HTERT RPE-1 (cell line): ENCODE measurements around the gene TNNT2.

Experiments
- in situ Hi-C: fragments of 300-500 bp; cut with MboI; formaldehyde crosslinking; loops from 4 replicates; pipeline ENCODE4 v1.14.3; 2020; ENCODE audit warnings: low sequenced_read_pairs

Gene TNNT2

DNA sequence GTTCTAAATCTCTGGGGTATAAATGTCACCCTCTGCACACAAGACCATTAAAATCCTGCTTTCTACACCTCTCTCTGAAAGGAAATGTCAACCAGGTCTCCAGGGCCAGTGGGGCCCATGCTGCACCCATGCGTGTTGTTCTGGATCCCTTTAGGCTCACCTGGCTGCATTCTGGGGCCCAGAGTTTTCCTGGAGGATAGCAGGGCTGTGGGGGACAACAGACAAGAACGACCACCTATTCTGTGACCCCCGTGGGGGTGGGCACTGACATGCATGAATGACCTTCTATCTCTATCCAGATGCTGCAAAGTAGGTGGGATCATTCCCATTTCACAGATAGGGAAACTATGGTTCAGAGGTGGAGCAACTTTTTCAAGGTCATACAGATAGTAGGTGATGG lies 41.6 kb downstream of the TNNT2 start:
- in situ Hi-C loops = no loop called here

DNA sequence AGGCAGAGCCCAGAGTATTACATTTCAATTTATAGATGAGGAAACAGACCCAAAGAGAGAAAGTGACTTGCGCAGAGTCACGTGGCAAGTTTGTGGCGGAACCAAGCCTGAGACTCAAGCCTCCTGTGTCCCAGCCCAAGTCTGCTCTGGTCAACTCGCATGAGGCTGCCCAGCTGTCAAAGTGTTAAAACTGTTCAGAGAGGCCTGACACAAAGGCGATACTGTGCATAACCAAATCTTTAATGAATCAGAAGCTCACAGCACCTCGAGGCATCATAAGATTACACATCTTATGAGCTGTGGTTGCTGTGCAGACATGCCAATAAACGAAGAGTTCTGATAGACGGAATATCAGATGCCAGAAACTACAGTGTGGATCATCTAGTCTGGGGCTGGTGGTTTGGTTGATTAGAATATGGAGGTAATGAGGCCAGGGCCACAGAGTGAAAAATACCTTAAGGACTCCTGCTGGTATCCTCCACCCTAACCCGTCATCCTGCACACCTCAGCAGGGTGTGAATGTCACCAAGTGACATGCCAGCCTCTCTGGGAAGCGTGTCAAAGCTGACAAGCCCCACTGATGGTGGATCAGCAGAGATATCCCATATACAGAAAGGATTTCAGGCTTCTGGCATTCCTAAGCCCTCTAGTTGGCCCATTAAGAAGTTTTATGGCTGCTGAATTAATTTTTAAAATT lies 42.2 kb downstream of the TNNT2 start:
- in situ Hi-C loops = no loop called here

- in situ Hi-C loops = no loop called here
Measured at GRCh38 chr1:201334325-201335173, 42.9 kb downstream of the TNNT2 start.

DNA sequence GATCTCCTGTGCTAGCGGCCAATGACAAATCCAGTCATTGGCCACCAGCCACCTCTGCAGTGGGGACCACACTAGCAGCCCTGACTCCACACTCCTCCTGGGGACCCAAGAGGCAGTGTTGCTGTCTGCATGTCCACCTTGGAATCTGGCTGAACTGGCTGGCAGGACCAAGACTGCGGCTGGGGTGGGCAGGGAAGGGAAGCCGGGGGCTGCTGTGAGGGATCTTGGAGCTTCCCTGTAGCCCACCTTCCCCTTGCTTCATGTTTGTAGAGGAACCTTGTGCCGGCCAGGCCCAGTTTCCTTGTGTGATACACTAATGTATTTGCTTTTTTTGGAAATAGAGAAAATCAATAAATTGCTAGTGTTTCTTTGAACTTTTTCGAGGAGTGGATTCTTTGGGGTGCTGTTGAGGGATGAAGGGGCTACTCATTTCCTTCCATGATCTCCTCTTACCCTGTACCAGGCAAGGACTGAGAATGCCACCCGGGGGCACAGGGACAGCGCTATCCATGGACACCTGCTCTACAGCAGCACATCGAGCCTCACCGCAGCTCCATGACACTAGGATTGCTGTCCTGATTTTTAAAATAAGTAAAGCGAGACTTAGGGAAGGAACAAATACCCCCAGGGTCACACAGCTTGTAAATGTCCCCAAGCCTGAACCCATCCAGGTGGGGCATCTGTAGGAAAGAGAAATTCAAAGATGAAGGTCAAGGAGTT lies 44.7 kb downstream of the TNNT2 start:
- in situ Hi-C loops = no loop called here

GRCh38 chr1:201332021-201332420 lies 45.5 kb downstream of the TNNT2 start:
- in situ Hi-C loops = no loop called here

GRCh38 chr1:201331166-201331565 lies 46.3 kb downstream of the TNNT2 start:
- in situ Hi-C loops = no loop called here

- in situ Hi-C loops = no loop called here
Measured at GRCh38 chr1:201330541-201330940, 46.9 kb downstream of the TNNT2 start.

DNA sequence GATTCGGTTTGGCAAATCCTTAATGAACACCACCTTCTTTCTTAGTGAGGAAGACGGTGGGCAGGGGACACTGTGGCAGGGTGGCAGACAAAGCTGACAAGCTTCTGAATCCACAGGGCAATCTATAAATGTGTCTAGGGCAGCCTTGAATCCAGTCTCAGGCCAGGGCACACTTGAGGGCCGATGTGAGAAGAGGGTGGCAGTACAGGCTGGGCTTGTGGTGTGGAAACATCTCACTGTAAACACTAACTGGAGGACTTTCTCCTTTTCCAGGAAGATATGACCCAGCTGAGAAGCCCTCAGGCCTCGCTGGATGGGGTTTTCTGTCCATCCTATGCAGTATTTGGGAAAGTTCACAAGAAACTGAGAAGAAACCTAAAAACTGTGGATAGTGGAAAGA lies 47.7 kb downstream of the TNNT2 start:
- in situ Hi-C loops = no loop called here

DNA sequence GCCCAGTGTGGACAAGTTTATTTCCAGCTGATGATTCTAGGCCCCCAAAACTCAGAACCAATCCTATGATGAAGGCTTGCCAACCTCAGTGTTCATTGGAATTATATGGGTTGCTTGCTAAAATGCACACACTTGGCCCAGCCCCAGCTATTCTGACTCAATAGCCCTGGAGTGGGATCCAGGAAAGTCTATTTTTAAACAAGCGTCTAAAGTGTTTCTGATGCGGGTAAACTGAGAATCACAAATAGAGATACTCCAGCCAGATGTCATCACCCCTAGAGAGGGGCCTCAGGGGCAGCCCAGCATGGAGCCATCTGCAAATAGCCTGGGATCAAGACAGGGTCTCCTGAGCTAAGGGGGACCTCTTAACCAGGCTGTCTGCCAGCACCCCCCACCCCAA lies 48.2 kb downstream of the TNNT2 start:
- in situ Hi-C loops = no loop called here

GRCh38 chr1:201328576-201328975 lies 48.9 kb downstream of the TNNT2 start:
- in situ Hi-C loops = no loop called here

GRCh38 chr1:201327687-201328240 lies 49.7 kb downstream of the TNNT2 start:
- in situ Hi-C loops = no loop called here

DNA sequence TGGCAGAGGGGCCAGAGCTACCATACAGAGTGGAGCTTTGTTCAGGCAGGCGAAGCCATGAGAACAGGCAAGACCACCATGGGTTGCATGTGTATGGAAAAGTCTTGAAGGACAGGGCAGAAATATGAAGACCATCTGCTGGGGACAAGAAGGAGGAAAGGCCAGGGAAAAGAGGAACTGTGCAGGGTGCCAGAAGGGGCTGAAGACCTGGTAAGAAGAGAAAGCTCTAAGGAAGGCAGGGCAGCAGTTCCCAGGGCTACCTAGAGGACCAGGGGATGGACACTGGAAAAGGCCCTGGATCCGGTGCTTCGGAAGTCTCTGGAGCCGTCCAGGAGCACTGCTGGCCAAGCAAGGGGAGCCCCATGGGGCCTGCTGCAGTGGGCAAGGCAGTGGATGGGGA lies 50.8 kb downstream of the TNNT2 start:
- in situ Hi-C loops = no loop called here

DNA sequence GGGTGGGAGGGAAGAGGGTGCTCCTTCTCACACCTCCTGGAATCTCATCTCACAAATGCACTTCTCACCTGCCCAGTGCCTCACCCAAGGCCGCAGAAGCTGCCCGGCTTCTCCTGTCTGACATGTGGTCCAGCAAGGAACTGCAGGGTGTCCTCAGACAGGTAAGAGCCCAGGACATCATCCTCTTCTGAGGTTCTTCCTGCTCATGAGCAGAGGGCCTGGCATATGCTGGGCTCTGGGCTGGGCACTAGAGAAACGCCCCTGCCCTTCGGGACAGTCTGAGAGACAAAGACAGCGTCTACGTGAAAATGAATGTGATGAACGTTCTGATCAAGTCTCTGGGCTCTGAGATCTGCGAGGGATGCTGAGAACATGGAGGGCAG lies 51.8 kb downstream of the TNNT2 start:
- in situ Hi-C loops = no loop called here

GRCh38 chr1:201324821-201325677 lies 52.4 kb downstream of the TNNT2 start:
- in situ Hi-C loops = no loop called here

DNA sequence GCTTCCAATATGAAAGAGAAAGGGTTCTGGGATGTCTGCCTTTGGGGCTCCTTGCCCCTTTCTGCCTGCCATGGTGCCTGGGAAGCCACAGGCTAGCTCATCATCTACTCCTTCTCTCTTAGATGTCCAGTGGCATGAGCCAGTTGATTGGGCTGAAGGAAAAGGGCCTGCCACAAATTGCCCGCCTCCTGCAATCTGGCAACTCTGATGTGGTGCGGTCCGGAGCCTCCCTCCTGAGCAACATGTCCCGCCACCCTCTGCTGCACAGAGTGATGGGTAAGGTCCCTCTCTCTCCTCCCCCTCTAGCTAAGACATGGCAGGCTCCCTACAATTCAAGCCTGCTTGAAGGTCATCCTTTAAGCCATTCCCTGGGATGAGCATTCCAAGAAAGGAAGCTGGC lies 53.2 kb downstream of the TNNT2 start:
- in situ Hi-C loops = no loop called here

DNA sequence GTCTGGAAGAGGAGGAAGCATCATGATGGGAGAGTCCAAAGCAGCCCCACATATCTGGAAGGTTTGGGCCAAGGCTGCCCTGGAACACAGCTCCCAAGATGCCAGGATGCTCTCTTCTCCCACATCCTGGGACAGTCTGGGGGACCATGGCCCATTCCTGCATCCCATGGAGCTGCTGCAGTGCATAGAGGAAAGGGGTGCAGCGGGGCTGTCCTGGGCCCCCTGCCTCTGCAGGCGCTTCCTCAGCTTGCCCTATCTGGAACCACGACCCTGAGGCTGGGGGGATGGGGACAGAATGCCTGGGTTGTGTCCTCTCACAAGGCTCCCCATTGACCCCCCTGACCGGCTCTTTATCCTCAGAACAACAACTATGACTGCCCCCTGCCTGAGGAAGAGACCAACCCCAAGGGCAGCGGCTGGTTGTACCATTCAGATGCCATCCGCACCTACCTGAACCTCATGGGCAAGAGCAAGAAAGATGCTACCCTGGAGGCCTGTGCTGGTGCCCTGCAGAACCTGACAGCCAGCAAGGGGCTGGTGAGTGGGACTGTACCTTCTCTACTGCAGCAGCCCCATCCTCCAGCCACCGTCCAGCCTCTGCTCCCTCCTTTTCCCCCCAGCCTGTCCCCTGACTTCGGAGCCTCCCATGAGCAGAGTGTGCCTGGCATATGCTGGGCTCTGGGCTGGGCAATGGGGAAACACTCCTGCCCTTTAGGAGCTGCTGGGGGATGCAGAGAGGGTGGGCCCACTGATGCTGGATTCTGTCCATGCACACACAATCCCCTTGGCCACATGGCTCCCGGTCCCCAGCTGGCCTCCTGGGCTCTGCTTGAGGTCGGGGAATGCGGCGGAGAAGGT lies 54.6 kb downstream of the TNNT2 start:
- in situ Hi-C loops = no loop called here

DNA sequence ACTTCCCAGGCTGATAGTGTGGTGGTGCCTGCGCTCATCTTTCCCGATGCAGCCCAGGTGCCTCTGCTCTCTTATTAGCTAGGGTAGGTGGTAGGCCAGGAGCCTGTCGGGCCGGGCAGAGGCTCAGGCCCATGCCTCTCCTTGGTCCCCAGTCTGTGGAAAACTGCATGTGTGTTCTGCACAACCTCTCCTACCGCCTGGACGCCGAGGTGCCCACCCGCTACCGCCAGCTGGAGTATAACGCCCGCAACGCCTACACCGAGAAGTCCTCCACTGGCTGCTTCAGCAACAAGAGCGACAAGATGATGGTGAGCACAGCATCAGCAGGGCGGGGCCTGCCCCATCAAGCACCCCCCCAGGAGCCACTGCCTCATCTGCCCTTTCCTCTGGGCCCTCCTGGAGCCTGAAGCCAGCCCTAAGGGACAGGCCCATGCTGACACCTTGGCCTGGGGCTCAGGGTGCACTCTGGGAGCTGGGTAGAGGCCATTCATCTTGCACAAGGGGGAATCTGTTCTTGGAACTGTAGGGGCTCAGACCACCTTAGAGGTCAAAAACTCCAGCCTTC lies 55.6 kb downstream of the TNNT2 start:
- in situ Hi-C loops = no loop called here

DNA sequence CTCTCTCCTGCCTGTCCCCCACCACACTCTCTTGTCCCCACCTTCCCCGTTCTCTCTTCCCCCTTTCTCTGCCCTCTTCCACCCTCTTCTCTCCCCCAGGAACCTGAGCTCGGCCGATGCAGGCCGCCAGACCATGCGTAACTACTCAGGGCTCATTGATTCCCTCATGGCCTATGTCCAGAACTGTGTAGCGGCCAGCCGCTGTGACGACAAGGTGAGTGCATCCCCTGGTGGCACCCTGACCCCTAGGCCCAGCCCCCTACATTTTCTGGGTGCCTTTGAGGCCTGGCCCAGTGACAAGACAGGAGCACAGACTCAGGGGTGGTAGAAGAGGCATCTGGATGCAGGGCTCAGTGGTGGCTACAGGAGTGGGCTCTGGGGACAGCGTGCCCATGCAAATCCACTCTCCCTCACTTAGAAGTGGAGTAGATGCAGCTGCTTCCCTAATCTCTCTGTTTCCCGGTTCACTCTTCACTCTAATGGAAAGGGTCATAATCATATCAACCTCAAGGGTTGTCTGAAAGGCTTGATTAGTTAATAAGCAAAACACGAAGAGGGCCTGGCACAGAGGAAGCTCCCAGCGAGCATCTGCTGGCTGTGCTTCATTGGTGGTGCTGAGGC lies 57.2 kb downstream of the TNNT2 start:
- in situ Hi-C loops = no loop called here

- in situ Hi-C loops = no loop called here
Measured at GRCh38 chr1:201319631-201320030, 57.8 kb downstream of the TNNT2 start.
